H1 (cell line): ENCODE measurements around the gene NDUFAF8. TPM values are rescaled to one million over a fixed set of nuclear protein-coding genes. Genes with fewer than 3 reads are reported as not detected.

Experiments
- CTCF ChIA-PET: fragments of 300-600 bp; sonication (Branson Sonifier 250); formaldehyde crosslinking; loops from one replicate; lab custom pipeline; 2021; ENCODE audit not compliant: partially characterized antibody; lab: Charles Lee
- POLR2A ChIA-PET: fragments of 300-600 bp; sonication (Branson Sonifier 250); formaldehyde crosslinking; loops from one replicate; lab custom pipeline; 2021; ENCODE audit warnings: inconsistent platforms; ENCODE audit not compliant: partially characterized antibody; lab: Charles Lee
- DNase-seq, 2 experiments: peaks; one replicate each; pipeline versions ENCODE4 v3.0.0 to v3.0.0-alpha.2; 2010 to 2022; ENCODE audit warnings: low spot score in 2 of 2, low read depth in 1 of 2, mixed read lengths in 1 of 2
- FAIRE-seq: peaks from 2 replicates; lab custom pipeline; 2011; peaks lifted over from hg19 to GRCh38; lab: Jason Lieb, UNC
- H2AFZ ChIP-seq: 2 replicates; pipeline ENCODE4 v1.8.1; 2012; ENCODE audit warnings: low read length, inconsistent platforms
- H2AK5ac ChIP-seq: 2 replicates; pipeline ENCODE4 v1.6.1; 2013; ENCODE audit warnings: low read depth, low read length
- H2BK120ac ChIP-seq: replicated peaks from 2 replicates; pipeline ENCODE3; 2013; ENCODE audit warnings: low read depth, low read length, inconsistent platforms
- H2BK12ac ChIP-seq: 2 replicates; pipeline ENCODE4 v1.6.1; 2013; ENCODE audit warnings: low read depth, low read length
- H2BK15ac ChIP-seq: 2 replicates; pipeline ENCODE4 v1.6.1; 2013; ENCODE audit warnings: low read length
- H2BK20ac ChIP-seq: 2 replicates; pipeline ENCODE4 v1.6.1; 2013; ENCODE audit warnings: low read length
- H2BK5ac ChIP-seq: 2 replicates; pipeline ENCODE4 v1.6.1; 2013; ENCODE audit warnings: low read depth, low read length
- H3K14ac ChIP-seq: 2 replicates; pipeline ENCODE4 v1.6.1; 2013; ENCODE audit warnings: inconsistent platforms; ENCODE audit not compliant: insufficient read length
- H3K18ac ChIP-seq: 2 replicates; pipeline ENCODE4 v1.6.1; 2013; ENCODE audit warnings: low read length; ENCODE audit errors: extremely low read depth
- H3K23ac ChIP-seq: 2 replicates; pipeline ENCODE4 v1.6.1; 2013; ENCODE audit warnings: inconsistent platforms; ENCODE audit not compliant: insufficient read length
- H3K23me2 ChIP-seq: 2 replicates; pipeline ENCODE4 v1.6.1; 2013; ENCODE audit warnings: low read depth, low read length
- H3K27ac ChIP-seq: 2 replicates; pipeline ENCODE4 v1.6.1; 2011; ENCODE audit warnings: low read depth, low read length, inconsistent platforms
- H3K27me3 ChIP-seq, 4 experiments: replicated peaks in 1 of 4; 1 replicate in 1 of 4; 2 replicates in 3 of 4; pipeline versions ENCODE4 v1.6.1 to v1.8.1; 2011 to 2013; ENCODE audit warnings: low read length in 3 of 4, mild to moderate bottlenecking in 3 of 4, inconsistent platforms in 2 of 4, mixed read lengths in 2 of 4, moderate library complexity in 1 of 4; ENCODE audit not compliant: control insufficient read depth in 3 of 4, insufficient read depth in 3 of 4; ENCODE audit errors: extremely low read depth in 1 of 4
- H3K36me3 ChIP-seq, 4 experiments: 2 replicates each; pipeline versions ENCODE4 v1.6.1 to v1.8.1; 2011 to 2013; ENCODE audit warnings: mild to moderate bottlenecking in 4 of 4, low read length in 3 of 4, moderate library complexity in 2 of 4, control low read depth in 1 of 4, inconsistent platforms in 1 of 4; ENCODE audit not compliant: insufficient read depth in 4 of 4, control insufficient read depth in 2 of 4
- H3K4ac ChIP-seq: replicated peaks from 2 replicates; pipeline ENCODE3; 2013; ENCODE audit warnings: low read length, low read depth, mixed read lengths, inconsistent platforms; ENCODE audit not compliant: insufficient read length
- H3K4me1 ChIP-seq, 4 experiments: replicated peaks in 1 of 4; 1 replicate in 1 of 4; 2 replicates in 3 of 4; pipeline versions ENCODE4 v1.6.1 to v1.8.1; 2011 to 2013; ENCODE audit warnings: low read length in 3 of 4, inconsistent platforms in 2 of 4, mixed read lengths in 1 of 4; ENCODE audit not compliant: insufficient read depth in 4 of 4, control insufficient read depth in 3 of 4
- H3K4me2 ChIP-seq, 2 experiments: 2 replicates each; pipeline versions ENCODE4 v1.6.1 to v1.8.1; 2011 to 2013; ENCODE audit warnings: low read depth in 2 of 2, low read length in 2 of 2, control low read depth in 1 of 2, inconsistent platforms in 1 of 2, mild to moderate bottlenecking in 1 of 2; ENCODE audit not compliant: insufficient read depth in 1 of 2
- H3K4me3 ChIP-seq, 4 experiments: fragments of 200-600, 300-600 bp in 1 of 4; sonication (generic), shearing (Covaris generic), sonication (Bioruptor Twin) in 1 of 4; 2 replicates each; pipeline versions ENCODE4 v1.5.1 to v1.8.1; 2011 to 2016; ENCODE audit warnings: low read length in 4 of 4, low read depth in 3 of 4, control low read depth in 2 of 4, inconsistent platforms in 2 of 4, mild to moderate bottlenecking in 2 of 4, mixed read lengths in 1 of 4, moderate library complexity in 1 of 4; ENCODE audit not compliant: insufficient read depth in 2 of 4; ENCODE audit errors: extremely low read depth in 1 of 4
- H3K56ac ChIP-seq: replicated peaks from 2 replicates; pipeline ENCODE3; 2013; ENCODE audit warnings: low read depth, mild to moderate bottlenecking, mixed read lengths, low read length, inconsistent platforms; ENCODE audit not compliant: insufficient read length
- H3K79me1 ChIP-seq: 2 replicates; pipeline ENCODE4 v1.6.1; 2013; ENCODE audit warnings: low read depth, low read length, control low read depth
- H3K79me2 ChIP-seq, 2 experiments: 2 replicates each; pipeline versions ENCODE4 v1.6.1 to v1.8.1; 2012 to 2013; ENCODE audit warnings: low read length in 2 of 2, mild to moderate bottlenecking in 2 of 2, inconsistent platforms in 1 of 2; ENCODE audit not compliant: insufficient read depth in 2 of 2, control insufficient read depth in 1 of 2
- H3K9ac ChIP-seq, 4 experiments: replicated peaks in 1 of 4; 1 replicate in 1 of 4; 2 replicates in 3 of 4; pipeline versions ENCODE4 v1.6.1 to v1.8.1; 2011 to 2013; ENCODE audit warnings: low read depth in 3 of 4, low read length in 3 of 4, control low read depth in 2 of 4, mild to moderate bottlenecking in 2 of 4, moderate library complexity in 2 of 4, inconsistent platforms in 1 of 4; ENCODE audit errors: extremely low read depth in 1 of 4
- H3K9me3 ChIP-seq, 2 experiments: 2 replicates each; pipeline versions ENCODE4 v1.6.1 to v1.8.1; 2012 to 2013; ENCODE audit warnings: mild to moderate bottlenecking in 2 of 2, moderate library complexity in 2 of 2, control low read depth in 1 of 2, inconsistent platforms in 1 of 2, low read depth in 1 of 2, low read length in 1 of 2, mixed read lengths in 1 of 2; ENCODE audit not compliant: insufficient read depth in 2 of 2
- H4K20me1 ChIP-seq, 2 experiments: replicated peaks in 1 of 2; 2 replicates each; pipeline versions ENCODE3 to v1.8.1; 2011 to 2013; ENCODE audit warnings: inconsistent platforms in 2 of 2, low read length in 2 of 2, mild to moderate bottlenecking in 1 of 2; ENCODE audit not compliant: insufficient read depth in 2 of 2, control insufficient read depth in 1 of 2
- H4K5ac ChIP-seq: 2 replicates; pipeline ENCODE4 v1.6.1; 2013; ENCODE audit warnings: low read length, low read depth, mixed read lengths, inconsistent platforms; ENCODE audit not compliant: insufficient read length
- H4K8ac ChIP-seq: 2 replicates; pipeline ENCODE4 v1.8.0; 2013; ENCODE audit warnings: mild to moderate bottlenecking, moderate library complexity, low read length, inconsistent platforms; ENCODE audit not compliant: insufficient read depth; ENCODE audit errors: extremely low read depth
- H4K91ac ChIP-seq: replicated peaks from 2 replicates; pipeline ENCODE3; 2013; ENCODE audit warnings: low read length, mixed read lengths, inconsistent platforms; ENCODE audit not compliant: insufficient read length
- E2F6 ChIP-seq: IDR thresholded peaks from 2 replicates; pipeline ENCODE4 v1.6.1; 2012; ENCODE audit warnings: inconsistent platforms
- EP300 ChIP-seq, 2 experiments: IDR thresholded peaks; 1 replicate in 1 of 2; 2 replicates in 1 of 2; pipeline ENCODE4 v1.6.1; 2011 to 2012; ENCODE audit warnings: low read depth in 2 of 2, low read length in 2 of 2, mild to moderate bottlenecking in 2 of 2, borderline replicate concordance in 1 of 2, inconsistent platforms in 1 of 2, moderate library complexity in 1 of 2
- EZH2 ChIP-seq: fragments of 200-600 bp; sonication (generic); IDR thresholded peaks from 2 replicates; pipeline ENCODE4 v1.7.1; 2012; ENCODE audit warnings: low read depth, mild to moderate bottlenecking, moderate library complexity, low read length, inconsistent platforms; ENCODE audit not compliant: severe bottlenecking
- JUND ChIP-seq: IDR thresholded peaks from 2 replicates; pipeline ENCODE4 v1.6.1; 2011; ENCODE audit warnings: mild to moderate bottlenecking, improper control_type of control experiment, low read length
- NANOG ChIP-seq: IDR thresholded peaks from 2 replicates; pipeline ENCODE4 v1.6.1; 2011; ENCODE audit warnings: low read length, low read depth, mild to moderate bottlenecking, inconsistent platforms; ENCODE audit not compliant: insufficient read depth, poor library complexity, severe bottlenecking
- PHF8 ChIP-seq: fragments of 200-600 bp; sonication (generic); conservative IDR thresholded peaks from 2 replicates; pipeline ENCODE4 v1.7.1; 2012; ENCODE audit warnings: low read depth, mild to moderate bottlenecking, inconsistent platforms, low read length, moderate library complexity
- RXRA ChIP-seq: IDR thresholded peaks from 2 replicates; pipeline ENCODE4 v1.6.1; 2011; ENCODE audit warnings: low read depth, mild to moderate bottlenecking, low read length, moderate library complexity; ENCODE audit not compliant: insufficient read depth
- SP2 ChIP-seq: IDR thresholded peaks from 2 replicates; pipeline ENCODE4 v1.6.1; 2012; ENCODE audit warnings: mild to moderate bottlenecking, low read length, inconsistent platforms
- WGBS, 2 experiments: shearing (Covaris generic) in 1 of 2; methylation state at CpG; one replicate each; pipeline versions ENCODE4 v1.1.6 to v1.1.7; 2013 to 2015; ENCODE audit warnings: low lambda C conversion rate in 2 of 2, mixed read lengths in 2 of 2, inconsistent platforms in 1 of 2, low coverage in 1 of 2, missing lambda C conversion rate in 1 of 2; ENCODE audit not compliant: insufficient replicate concordance in 2 of 2, insufficient coverage in 1 of 2, insufficient read length in 1 of 2; ENCODE audit errors: extremely low coverage in 1 of 2, missing lambda C conversion rate in 1 of 2; 5-methylcytosine and 5-hydroxymethylcytosine counted together
- polyA plus RNA-seq, 7 experiments: library from polyadenylated mRNA; depleted of rRNA in 3 of 7; stranded (reverse) in 5 of 7; unstranded in 2 of 7; fragments of >200 nt in 5 of 7; fragments of 200-250 nt in 2 of 7; gene quantifications; 1 replicate in 5 of 7; 2 replicates in 1 of 7; 4 replicates in 1 of 7; pipeline versions ENCODE4 v1.2.1 to v1.2.3, GENCODE V29; 2011 to 2013; ENCODE audit warnings: missing spikeins in 2 of 7, mixed read lengths in 2 of 7
- total RNA-seq: library from RNA; stranded (reverse); fragmentation: NEBNext Ultra II Directional; extraction: Animal tissue kit (Norgen Biotek cat#: 25700); gene quantifications from 2 replicates; pipeline ENCODE4 v1.2.1, GENCODE V29; 2021

Gene NDUFAF8
- total and polyA plus RNA-seq, 2 of the 8 experiments (the other 6 are each of a cell fraction or from before 2014, with no cell fraction given), result 48.9 to 91.1 TPM

GRCh38 chr17:81263371-81264181 lies 24.5 kb downstream of the NDUFAF8 start:
- H3K27ac ChIP-seq, result no peak overlapping the region
- H4K91ac ChIP-seq, result no peak overlapping the region
- H3K56ac ChIP-seq, result no peak overlapping the region
- no peak overlapping the region for H4K5ac ChIP-seq
- H3K4me1 ChIP-seq, result no peaks in the 10 kb centered on the region
- H3K79me1 ChIP-seq, result peaks cover 5% of the 10 kb centered on the region; the same call in 1 of the 2 replicates
- no peak for TF ChIP-seq JUND
- TF ChIP-seq SP2, result no peak
- TF ChIP-seq EP300 (IDR thresholded peaks at IDR 0.05; ENCODE audit: borderline replicate concordance in 1 of 2, low read depth in 2 of 2, low read length in 2 of 2), result no peak
- no peak for TF ChIP-seq EZH2
- no peak for TF ChIP-seq NANOG
- no peak for TF ChIP-seq PHF8
- TF ChIP-seq RXRA, result no peak
- no peak for TF ChIP-seq E2F6
- no peak overlapping the region for H2AK5ac ChIP-seq
- H3K23ac ChIP-seq, result no peak overlapping the region
- H3K9ac ChIP-seq, result no peak overlapping the region
- H2BK20ac ChIP-seq, result no peak overlapping the region
- peaks cover 0 to 7% (median 4%) of the 10 kb centered on the region in 4 experiments; a peak in 3 of 8 replicates for H3K36me3 ChIP-seq
- no peaks in the 10 kb centered on the region for H3K23me2 ChIP-seq
- H3K4ac ChIP-seq, result no peak overlapping the region
- H3K27me3 ChIP-seq, result no peaks in the 10 kb centered on the region
- 92% methylated on average over 36 of the region's 40 CpGs; no CpG with 5 or more reads in 1 of the 2 experiments for WGBS, 2 experiments
- DNase-seq, result no peak
- no peak overlapping the region for H3K4me2 ChIP-seq
- H3K18ac ChIP-seq, result no peak overlapping the region
- no peak overlapping the region for H2AFZ ChIP-seq
- ChIA-PET CTCF (interaction anchor here (1.0 to 1.8 kb wide), 6 partner anchors 11 to 121 kb away, joined by 3 to 4 read pairs (median 4); no protein-coding TSS in a partner anchor), POLR2A (no interaction called here)
- H3K4me3 ChIP-seq, result no peak overlapping the region
- H2BK12ac ChIP-seq, result no peak overlapping the region
- H2BK5ac ChIP-seq, result no peak overlapping the region
- H4K8ac ChIP-seq, result peak overlapping the region; percentile 14; the same call in 1 of the 2 replicates
- no peak overlapping the region for H2BK120ac ChIP-seq
- no peaks in the 10 kb centered on the region for H3K9me3 ChIP-seq
- no peak overlapping the region for H2BK15ac ChIP-seq
- H4K20me1 ChIP-seq, result peaks cover 2 to 6% of the 10 kb centered on the region in 2 experiments
- H3K79me2 ChIP-seq, result no peaks in the 10 kb centered on the region
- no peak overlapping the region for H3K14ac ChIP-seq
- FAIRE-seq, result no peak
